ENCODE results near the gene NDUFV3.
"Not testable (repeated sequence)": the region's sequence is repeated elsewhere in the genome, so short reads cannot be mapped to it uniquely, and the experiment has no call there.

NDUFV3 gene

GRCh38 chr21:42892582-42892930 lies 553 bp upstream of the NDUFV3 start:
- DNase-seq (ENCODE audit: low spot score), result no peak

GRCh38 chr21:42900446-42900845 lies 7.3 kb downstream of the NDUFV3 start:
- no peak for DNase-seq (ENCODE audit: low spot score)

GRCh38 chr21:42903817-42904216 lies 10.7 kb downstream of the NDUFV3 start:
- no peak for DNase-seq (ENCODE audit: low spot score)

- no peak for DNase-seq (ENCODE audit: low spot score)
Measured at GRCh38 chr21:42905195-42905594, 12.1 kb downstream of the NDUFV3 start.

- no peak for DNase-seq (ENCODE audit: low spot score)
Measured at GRCh38 chr21:42906233-42906632, 13.1 kb downstream of the NDUFV3 start.

GRCh38 chr21:42908484-42908883 lies 15.4 kb downstream of the NDUFV3 start:
- DNase-seq (ENCODE audit: low spot score), result not testable (repeated sequence)

- not testable (repeated sequence) for DNase-seq (ENCODE audit: low spot score)
Measured at GRCh38 chr21:42911920-42912319, 18.8 kb downstream of the NDUFV3 start.

- DNase-seq (ENCODE audit: low spot score), result no peak
Measured at GRCh38 chr21:42913476-42913875, 20.4 kb downstream of the NDUFV3 start.

- DNase-seq (ENCODE audit: low spot score), result no peak
Measured at GRCh38 chr21:42918291-42918690, 25.2 kb downstream of the NDUFV3 start.

GRCh38 chr21:42921927-42922326 lies 28.8 kb downstream of the NDUFV3 start:
- DNase-seq (ENCODE audit: low spot score), result no peak

- no peak for DNase-seq (ENCODE audit: low spot score)
Measured at GRCh38 chr21:42922918-42923317, 29.8 kb downstream of the NDUFV3 start.

GRCh38 chr21:42923553-42924432 lies 30.7 kb downstream of the NDUFV3 start:
- DNase-seq (ENCODE audit: low spot score), result peak; percentile 87

- no peak for DNase-seq (ENCODE audit: low spot score)
Measured at GRCh38 chr21:42924433-42924751, 31.3 kb downstream of the NDUFV3 start.

GRCh38 chr21:42925114-42925926 lies 32.2 kb downstream of the NDUFV3 start, which contains the start of gene ERVH48-1:
ERVH48-1 (minus strand) TSS chr21:42925630; CDS start chr21:42919006, 6,624 bp downstream.
- DNase-seq (ENCODE audit: low spot score), result no peak

- not testable (repeated sequence) for DNase-seq (ENCODE audit: low spot score)
Measured at GRCh38 chr21:42927474-42928200, 34.5 kb downstream of the NDUFV3 start.

- DNase-seq (ENCODE audit: low spot score), result no peak
Measured at GRCh38 chr21:42929969-42930368, 36.9 kb downstream of the NDUFV3 start.

GRCh38 chr21:42931560-42932235 lies 38.6 kb downstream of the NDUFV3 start:
- DNase-seq (ENCODE audit: low spot score), result no peak

- DNase-seq (ENCODE audit: low spot score), result not testable (repeated sequence)
Measured at GRCh38 chr21:42932378-42933136, 39.4 kb downstream of the NDUFV3 start.

- not testable (repeated sequence) for DNase-seq (ENCODE audit: low spot score)
Measured at GRCh38 chr21:42933137-42933970, 40.2 kb downstream of the NDUFV3 start.

GRCh38 chr21:42933973-42934372 lies 40.9 kb downstream of the NDUFV3 start:
- DNase-seq (ENCODE audit: low spot score), result not testable (repeated sequence)
